Common myeloid progenitor, CD34-positive (primary cell): ENCODE measurements around the gene TMEM94.

Source experiments
- CTCF ChIA-PET: fragments of 350-600 bp; sonication (Branson Sonifier 250); formaldehyde crosslinking; loops from one replicate; lab custom pipeline; 2021; ENCODE audit warnings: antibody characterized with exemption; lab: Charles Lee
- POLR2A ChIA-PET: fragments of 350-600 bp; sonication (Branson Sonifier 250); formaldehyde crosslinking; loops from one replicate; lab custom pipeline; 2021; ENCODE audit warnings: antibody characterized with exemption; lab: Charles Lee
- DNase-seq, 3 donors: peaks; one replicate each; pipeline versions ENCODE4 v3.0.0 to v3.0.0-alpha.2; 2013
- H3K27ac ChIP-seq, 2 experiments: 1 replicate in 1 of 2; 2 replicates in 1 of 2; pipeline ENCODE4 v1.7.0; 2013; ENCODE audit warnings: inconsistent platforms in 2 of 2, low read length in 2 of 2, mild to moderate bottlenecking in 2 of 2, low read depth in 1 of 2, moderate library complexity in 1 of 2; ENCODE audit not compliant: severe bottlenecking in 2 of 2, insufficient read depth in 1 of 2, poor library complexity in 1 of 2
- H3K27me3 ChIP-seq, 5 experiments: replicated peaks in 2 of 5; 1 replicate in 3 of 5; 2 replicates in 2 of 5; pipeline versions ENCODE4 v1.6.1 to v1.7.0; 2013; ENCODE audit warnings: low read length in 4 of 5, mild to moderate bottlenecking in 2 of 5, moderate library complexity in 2 of 5, inconsistent platforms in 1 of 5; ENCODE audit not compliant: insufficient read depth in 5 of 5, control insufficient read depth in 4 of 5
- H3K36me3 ChIP-seq, 4 experiments: 1 replicate in 2 of 4; 2 replicates in 2 of 4; pipeline versions ENCODE4 v1.6.1 to v1.7.0; 2013; ENCODE audit warnings: low read length in 3 of 4, control low read depth in 1 of 4, mild to moderate bottlenecking in 1 of 4; ENCODE audit not compliant: control insufficient read depth in 4 of 4, insufficient read depth in 4 of 4
- H3K4me1 ChIP-seq, 4 experiments: 1 replicate in 3 of 4; 2 replicates in 1 of 4; pipeline versions ENCODE4 v1.6.1 to v1.7.1; 2013; ENCODE audit warnings: low read length in 3 of 4, mild to moderate bottlenecking in 3 of 4, control low read depth in 1 of 4, inconsistent platforms in 1 of 4, moderate library complexity in 1 of 4; ENCODE audit not compliant: control insufficient read depth in 4 of 4, insufficient read depth in 4 of 4; ENCODE audit errors: control extremely low read depth in 1 of 4
- H3K4me3 ChIP-seq, 7 experiments: 1 replicate in 4 of 7; 2 replicates in 3 of 7; pipeline versions ENCODE4 v1.5.1 to v1.7.0; 2013; ENCODE audit warnings: mild to moderate bottlenecking in 7 of 7, low read length in 6 of 7, moderate library complexity in 6 of 7, inconsistent platforms in 2 of 7, low read depth in 2 of 7, control low read depth in 1 of 7; ENCODE audit not compliant: insufficient read depth in 4 of 7, control insufficient read depth in 1 of 7; ENCODE audit errors: extremely low read depth in 1 of 7
- H3K9me3 ChIP-seq, 5 experiments: 1 replicate in 4 of 5; 2 replicates in 1 of 5; pipeline versions ENCODE4 v1.6.1 to v1.7.1; 2013; ENCODE audit warnings: low read length in 4 of 5, mild to moderate bottlenecking in 2 of 5, inconsistent platforms in 1 of 5, low read depth in 1 of 5, moderate library complexity in 1 of 5; ENCODE audit not compliant: control insufficient read depth in 4 of 5, insufficient read depth in 2 of 5; ENCODE audit errors: control extremely low read depth in 1 of 5
- WGBS: methylation state at CpG from one replicate; pipeline ENCODE4 v1.1.5; 2013; ENCODE audit not compliant: insufficient coverage; 5-methylcytosine and 5-hydroxymethylcytosine counted together

The TMEM94 gene

DNA sequence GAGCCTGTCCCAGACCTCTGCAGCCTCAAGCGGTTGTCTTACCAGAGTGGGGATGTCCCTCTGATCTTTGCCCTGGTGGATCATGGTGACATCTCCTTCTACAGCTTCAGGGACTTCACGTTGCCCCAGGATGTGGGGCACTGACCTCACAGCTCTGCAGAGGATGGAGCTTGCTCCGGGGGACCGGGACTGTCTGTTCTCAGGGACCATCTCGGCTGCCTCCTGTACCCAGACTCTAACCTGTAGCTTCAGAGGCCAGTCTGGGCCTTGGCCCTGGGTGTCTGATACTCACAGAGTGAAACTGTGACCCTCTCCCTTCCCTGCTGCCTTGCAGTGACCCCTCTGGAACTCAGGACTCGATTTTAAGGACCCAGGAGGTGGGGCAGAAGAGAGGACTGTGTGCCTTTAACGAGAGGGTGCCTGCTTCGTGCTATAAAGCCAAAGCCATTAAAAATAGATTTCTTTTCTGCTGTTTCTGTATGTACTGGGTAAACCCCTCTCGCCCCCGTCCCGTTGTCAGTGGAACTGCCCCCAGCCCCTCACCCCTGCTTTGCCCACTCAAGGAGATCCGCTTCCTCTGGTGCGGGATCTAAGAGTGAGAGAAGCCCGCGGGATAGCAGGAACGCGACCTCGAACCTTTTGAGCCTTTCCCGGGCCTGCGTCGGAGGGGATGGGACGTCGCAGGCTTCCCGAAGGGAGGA is 68.0 kb downstream of the TMEM94 start:
- CTCF ChIA-PET: interaction anchor here (0.5 to 1.2 kb wide), 7 partner anchors 8 to 262 kb away, joined by 3 to 6 read pairs (median 3); partner anchors contain the start of gene TSEN54
- WGBS: 26% methylated on average over 22 of the region's 24 CpGs
- H3K9me3 ChIP-seq: no peaks in the 10 kb centered on the region
- POLR2A ChIA-PET: interaction anchor here (0.8 to 2.3 kb wide), 4 partner anchors 8 to 67 kb away, joined by 3 to 8 read pairs (median 4); partner anchors contain the start of gene TSEN54
- peaks cover 0 to 20% (median 19%) of the 10 kb centered on the region in 4 experiments for H3K4me1 ChIP-seq
- H3K4me3 ChIP-seq: peak overlapping the region in 5 of 7 experiments; percentile 64 to 82 (median 65)
- no peak overlapping the region for H3K27ac ChIP-seq
- peaks cover 0 to 30% (median 18%) of the 10 kb centered on the region in 4 experiments for H3K36me3 ChIP-seq
- peaks cover 0 to 12% (median 0%) of the 10 kb centered on the region in 5 experiments for H3K27me3 ChIP-seq
- DNase-seq: peak in 2 of 3 donors; percentile 52 to 62

- POLR2A ChIA-PET: interaction anchor here (0.8 to 2.3 kb wide), 5 partner anchors 9 to 66 kb away, joined by 3 to 8 read pairs (median 5); partner anchors contain the start of gene TSEN54
- Histone ChIP-seq H3K4me1 (peaks cover 0 to 20% (median 19%) of the 10 kb centered on the region in 4 experiments), H3K9me3 (no peaks in the 10 kb centered on the region), H3K27ac (no peak within 1 kb of the TSS), H3K4me3 (peak within 1 kb of the TSS; percentile 64 to 82 (median 65)), H3K27me3 (peaks cover 0 to 12% (median 0%) of the 10 kb centered on the region in 5 experiments), H3K36me3 (peaks cover 0 to 30% (median 15%) of the 10 kb centered on the region in 4 experiments)
- WGBS: 0% methylated on average over 44 of the region's 108 CpGs
- CTCF ChIA-PET: interaction anchor here (0.7 to 1.2 kb wide), 9 partner anchors 9 to 263 kb away, joined by 3 to 6 read pairs (median 3); partner anchors contain the start of gene TSEN54
- peak; percentile 68 to 85 (median 85) for DNase-seq
Measured at GRCh38 chr17:75524970-75525805, 68.8 kb downstream of the TMEM94 start, which contains the start of gene LLGL2. Gene LLGL2, plus strand, starts transcription at chr17:75525697. Its CDS starts 17,730 bp downstream, at chr17:75543427.

- CTCF ChIA-PET: interaction anchor here (0.9 to 1.6 kb wide), 11 partner anchors 9 to 264 kb away, joined by 3 to 6 read pairs (median 3); partner anchors contain the start of gene TSEN54
- Histone ChIP-seq H3K4me3 (peak overlapping the region; percentile 60 to 82 (median 65)), H3K27me3 (peaks cover 0 to 12% (median 0%) of the 10 kb centered on the region in 5 experiments), H3K27ac (no peak overlapping the region), H3K4me1 (peaks cover 0 to 20% (median 19%) of the 10 kb centered on the region in 4 experiments), H3K9me3 (no peaks in the 10 kb centered on the region), H3K36me3 (peaks cover 0 to 29% (median 13%) of the 10 kb centered on the region in 4 experiments)
- peak in 1 of 3 donors; percentile 33 for DNase-seq
- 3% methylated on average over 44 of the region's 60 CpGs for WGBS
- POLR2A ChIA-PET: interaction anchor here (1.0 to 2.3 kb wide), 4 partner anchors 10 to 65 kb away, joined by 4 to 8 read pairs (median 5); partner anchors contain the start of gene TSEN54
Measured at GRCh38 chr17:75525806-75526554, 69.5 kb downstream of the TMEM94 start.

DNA sequence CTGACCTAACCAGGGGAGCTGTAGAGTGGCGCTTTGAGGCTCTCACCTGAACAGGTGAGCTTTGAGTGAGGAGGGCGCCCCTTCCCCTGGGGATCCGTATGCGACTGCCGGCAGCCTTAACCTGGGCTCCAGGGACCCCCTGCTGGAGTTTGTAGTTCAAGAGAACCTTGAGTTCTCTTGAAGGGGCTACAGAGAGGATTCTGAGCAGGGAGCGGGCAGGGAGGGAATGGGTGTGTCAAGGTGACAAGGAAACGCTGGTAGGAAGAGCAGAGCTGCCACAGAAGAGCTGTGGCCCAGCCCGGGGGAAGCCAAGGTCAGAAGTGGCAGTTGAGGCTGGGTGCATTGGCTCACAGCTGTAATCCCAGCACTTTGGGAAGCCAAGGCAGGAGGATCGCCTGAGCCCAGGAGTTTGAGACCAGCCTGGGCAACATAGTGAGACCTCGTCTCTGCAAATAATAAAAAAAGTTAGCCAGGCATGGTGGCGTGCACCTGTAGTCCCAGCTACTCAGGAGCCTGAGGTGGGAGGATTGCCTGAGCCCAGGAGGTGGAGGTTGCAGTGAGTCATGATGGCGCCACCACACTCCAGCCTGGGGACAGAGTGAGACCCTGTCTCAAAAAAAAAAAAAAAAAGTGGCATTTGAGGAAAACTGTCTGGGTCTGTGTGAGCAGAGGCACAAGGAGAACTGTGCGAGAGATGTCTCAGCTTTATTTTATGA is 70.3 kb downstream of the TMEM94 start:
- H3K27me3 ChIP-seq: peaks cover 0 to 12% (median 0%) of the 10 kb centered on the region in 5 experiments
- no peaks in the 10 kb centered on the region for H3K9me3 ChIP-seq
- DNase-seq: peak in 1 of 3 donors; percentile 6
- peaks cover 0 to 20% (median 19%) of the 10 kb centered on the region in 4 experiments for H3K4me1 ChIP-seq
- POLR2A ChIA-PET: interaction anchor here (2.3 kb wide), 1 partner anchor 10 kb away, joined by 8 read pairs; the partner anchor contains the start of gene TSEN54
- WGBS: 84% methylated on average over 9 of the region's 13 CpGs
- peak overlapping the region in 6 of 7 experiments; percentile 27 to 82 (median 64) for H3K4me3 ChIP-seq
- CTCF ChIA-PET: interaction anchor here (0.6 to 1.6 kb wide), 6 partner anchors 10 to 211 kb away, joined by 3 to 4 read pairs (median 3); partner anchors contain the start of gene TSEN54
- H3K36me3 ChIP-seq: peaks cover 0 to 22% (median 11%) of the 10 kb centered on the region in 4 experiments
- H3K27ac ChIP-seq: no peak overlapping the region

- H3K4me3 ChIP-seq: no peak overlapping the region
- H3K4me1 ChIP-seq: peaks cover 0 to 24% (median 21%) of the 10 kb centered on the region in 4 experiments
- peaks cover 0 to 11% (median 0%) of the 10 kb centered on the region in 5 experiments for H3K27me3 ChIP-seq
- no peak for DNase-seq
- H3K9me3 ChIP-seq: no peaks in the 10 kb centered on the region
- ChIA-PET CTCF (interaction anchor here (1.2 kb wide), 1 partner anchor 13 kb away, joined by 3 read pairs; no protein-coding TSS in a partner anchor), POLR2A (no interaction called here)
- H3K27ac ChIP-seq: no peak overlapping the region
- no peaks in the 10 kb centered on the region for H3K36me3 ChIP-seq
- WGBS: 95% methylated on average over 17 of the region's 19 CpGs
Measured at GRCh38 chr17:75530837-75531720, 74.6 kb downstream of the TMEM94 start.
